Activated naive CD8-positive, alpha-beta T cell (primary cell): ENCODE measurements around the gene SPDYE2.
"Not testable (repeated sequence)": the region's sequence is repeated elsewhere in the genome, so short reads cannot be mapped to it uniquely, and the experiment has no call there.

Experiments used
- H3K27ac Mint-ChIP-seq: one replicate; pipeline ENCODE4 v1.8.0; 2021; ENCODE audit warnings: mixed read lengths
- H3K27me3 Mint-ChIP-seq: one replicate; pipeline ENCODE4 v1.8.0; 2021; ENCODE audit warnings: mixed read lengths
- H3K36me3 Mint-ChIP-seq: one replicate; pipeline ENCODE4 v1.8.0; 2021; ENCODE audit warnings: mixed read lengths
- H3K4me1 Mint-ChIP-seq: one replicate; pipeline ENCODE4 v1.8.0; 2021; ENCODE audit warnings: low read depth, mixed read lengths
- H3K4me3 Mint-ChIP-seq: one replicate; pipeline ENCODE4 v1.8.0; 2021; ENCODE audit warnings: mild to moderate bottlenecking, mixed read lengths
- H3K9me3 Mint-ChIP-seq: one replicate; pipeline ENCODE4 v1.8.0; 2021; ENCODE audit warnings: low read depth, mixed read lengths

SPDYE2 gene

DNA sequence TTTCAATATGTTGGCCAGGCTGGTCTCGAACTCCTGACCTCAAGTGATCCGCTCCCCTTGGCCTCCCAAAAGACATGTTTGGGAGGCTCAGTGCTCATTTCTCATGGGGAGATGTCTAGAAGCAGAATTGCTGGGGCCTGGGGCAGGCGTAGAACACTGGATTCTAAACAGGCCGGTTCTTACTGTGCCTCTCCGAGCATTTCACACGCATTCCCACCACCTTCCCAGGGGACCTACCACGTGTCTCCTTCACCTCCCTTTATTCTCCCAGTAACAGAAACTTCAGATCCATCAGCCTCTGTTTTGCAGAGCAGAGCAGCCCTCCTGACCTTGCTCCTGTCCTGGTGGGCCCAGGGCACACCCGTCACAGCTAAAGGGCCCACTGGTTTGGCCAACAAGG is 23.8 kb upstream of the SPDYE2 start:
- not testable (repeated sequence) for H3K9me3 Mint-ChIP-seq, H3K4me3 Mint-ChIP-seq, H3K27me3 Mint-ChIP-seq, H3K27ac Mint-ChIP-seq, H3K36me3 Mint-ChIP-seq, H3K4me1 Mint-ChIP-seq

DNA sequence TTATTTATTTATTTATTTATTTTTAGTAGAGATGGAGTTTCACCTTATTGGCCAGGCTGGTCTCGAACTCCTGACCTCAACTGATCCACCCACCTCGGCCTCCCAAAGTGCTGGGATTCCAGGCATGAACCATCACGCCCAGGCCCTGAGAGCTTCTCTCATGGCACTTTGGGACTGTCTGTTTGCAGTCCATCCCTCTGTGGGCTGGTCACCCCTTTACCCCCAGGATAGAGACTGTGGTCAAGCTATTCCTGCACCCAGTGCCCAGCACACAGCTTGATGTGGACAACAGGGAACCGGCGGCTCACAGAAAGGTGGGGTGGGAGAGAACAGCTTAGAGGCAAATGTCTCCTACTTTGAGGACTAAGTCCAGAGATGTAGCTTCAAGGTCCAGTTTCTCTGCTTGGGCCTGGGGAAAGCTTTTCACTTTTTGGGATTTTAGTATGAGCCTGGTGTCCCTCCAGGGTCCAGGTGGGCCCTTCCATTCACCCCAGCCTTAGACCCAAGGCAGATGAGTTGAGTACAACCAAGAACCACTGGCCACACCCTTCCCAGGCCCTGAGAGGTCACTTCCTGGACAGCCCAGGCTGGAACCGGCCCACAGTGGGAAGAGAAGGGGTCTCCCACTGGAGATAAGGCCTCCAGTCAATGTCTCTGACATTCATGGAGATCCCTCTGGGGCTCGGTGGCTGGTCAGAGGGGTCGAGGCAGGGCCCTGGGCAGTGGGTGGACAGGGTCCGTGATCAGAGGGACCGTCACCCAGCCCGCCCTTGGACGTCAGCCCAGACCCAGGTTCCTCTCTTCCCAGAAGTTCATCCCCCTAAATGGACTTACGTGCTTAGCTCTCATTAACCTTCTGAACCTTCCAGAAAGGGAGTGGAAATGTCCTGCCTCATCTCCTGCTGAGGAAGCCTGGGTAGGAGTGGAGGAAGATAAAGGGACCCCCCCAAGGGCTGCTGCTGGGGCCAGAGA is 22.9 kb upstream of the SPDYE2 start:
- not testable (repeated sequence) for H3K9me3 Mint-ChIP-seq, H3K4me1 Mint-ChIP-seq, H3K27ac Mint-ChIP-seq, H3K36me3 Mint-ChIP-seq, H3K27me3 Mint-ChIP-seq, H3K4me3 Mint-ChIP-seq

- H3K4me3 Mint-ChIP-seq, H3K4me1 Mint-ChIP-seq, H3K27me3 Mint-ChIP-seq, H3K9me3 Mint-ChIP-seq, H3K27ac Mint-ChIP-seq, H3K36me3 Mint-ChIP-seq: not testable (repeated sequence)
These were observed 19.4 kb upstream of the SPDYE2 start for GRCh38 chr7:102531583-102531982.

GRCh38 chr7:102532127-102532526 is 18.9 kb upstream of the SPDYE2 start:
- not testable (repeated sequence) for H3K27me3 Mint-ChIP-seq, H3K4me1 Mint-ChIP-seq, H3K4me3 Mint-ChIP-seq, H3K9me3 Mint-ChIP-seq, H3K27ac Mint-ChIP-seq, H3K36me3 Mint-ChIP-seq

DNA sequence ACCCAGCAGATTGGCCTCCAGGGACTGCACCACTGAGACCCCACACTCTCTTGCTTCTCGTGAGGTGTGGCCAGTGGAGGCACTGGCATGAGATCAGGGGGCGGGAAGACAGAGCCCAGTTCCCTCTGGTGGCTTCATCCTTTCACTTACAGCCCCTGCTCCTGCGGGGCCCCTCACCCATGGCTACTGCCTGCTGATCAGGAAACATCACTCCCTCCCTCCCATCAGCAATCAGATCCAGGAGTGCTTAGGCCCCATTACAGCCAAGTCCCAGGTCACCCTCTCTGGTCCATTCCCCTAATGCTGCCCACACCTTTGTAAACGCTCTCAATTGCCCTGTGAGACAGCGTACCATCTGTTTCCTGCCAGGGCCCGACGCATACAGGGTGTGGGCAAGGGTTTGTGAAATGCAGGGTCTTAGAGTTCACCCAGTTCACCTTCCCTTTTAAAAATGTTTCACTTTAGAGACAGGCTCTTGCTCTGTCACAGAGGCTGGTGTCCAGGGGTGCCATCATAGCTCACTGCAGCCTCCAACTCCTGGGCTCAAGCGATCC is 15.9 kb upstream of the SPDYE2 start:
- H3K9me3 Mint-ChIP-seq, H3K36me3 Mint-ChIP-seq, H3K4me3 Mint-ChIP-seq, H3K27me3 Mint-ChIP-seq, H3K4me1 Mint-ChIP-seq, H3K27ac Mint-ChIP-seq: not testable (repeated sequence)

DNA sequence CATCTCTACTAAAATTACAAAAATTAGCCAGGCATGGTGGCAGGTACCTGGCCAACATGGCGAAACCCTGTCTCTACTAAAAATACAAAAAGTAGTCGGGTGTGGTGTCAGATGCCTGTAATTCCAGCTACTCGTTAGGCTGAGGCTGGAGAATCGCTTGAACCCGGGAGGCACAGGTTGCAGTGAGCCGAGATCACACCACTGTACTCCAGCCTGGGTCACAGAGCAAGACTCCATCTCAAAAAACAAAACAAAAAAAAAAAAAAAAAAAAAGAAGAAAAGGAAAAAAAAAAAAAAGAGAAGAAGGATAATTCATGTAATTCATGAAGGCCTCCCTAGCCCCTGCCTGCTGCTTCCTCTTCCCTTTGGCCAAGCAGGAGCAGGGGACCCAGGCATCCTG is 10.4 kb upstream of the SPDYE2 start:
- H3K4me3 Mint-ChIP-seq, H3K27me3 Mint-ChIP-seq: not testable (repeated sequence)

DNA sequence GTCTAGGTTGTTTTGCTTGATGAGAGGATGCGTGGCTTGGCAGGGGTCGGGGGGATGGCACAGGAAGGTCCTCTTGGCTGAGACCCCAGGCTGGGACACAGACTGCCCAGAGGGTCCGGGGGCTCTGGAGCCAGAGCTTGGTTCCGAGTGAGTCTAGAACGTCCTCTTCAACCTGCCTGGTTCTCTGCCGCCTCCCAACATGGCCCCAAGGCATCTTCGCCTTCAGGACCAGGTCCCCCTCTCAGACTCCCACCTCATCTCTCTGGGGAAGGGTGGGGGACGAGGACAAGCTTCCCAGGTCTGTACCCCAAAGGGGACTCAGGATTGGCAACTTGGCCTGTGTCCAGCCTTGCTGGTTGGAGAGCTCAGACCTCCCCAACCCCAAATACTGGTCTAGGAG is 8.9 kb upstream of the SPDYE2 start:
- H3K27me3 Mint-ChIP-seq, H3K4me1 Mint-ChIP-seq, H3K9me3 Mint-ChIP-seq, H3K4me3 Mint-ChIP-seq, H3K27ac Mint-ChIP-seq, H3K36me3 Mint-ChIP-seq: not testable (repeated sequence)

More for the DNA sequence above, 10.4 kb upstream of the SPDYE2 start:
- H3K27ac Mint-ChIP-seq, H3K9me3 Mint-ChIP-seq, H3K4me1 Mint-ChIP-seq, H3K36me3 Mint-ChIP-seq: not testable (repeated sequence)

GRCh38 chr7:102542771-102543170 is 8.3 kb upstream of the SPDYE2 start:
- H3K36me3 Mint-ChIP-seq, H3K4me3 Mint-ChIP-seq, H3K27ac Mint-ChIP-seq, H3K9me3 Mint-ChIP-seq, H3K27me3 Mint-ChIP-seq, H3K4me1 Mint-ChIP-seq: not testable (repeated sequence)

- H3K27ac Mint-ChIP-seq, H3K36me3 Mint-ChIP-seq, H3K4me3 Mint-ChIP-seq, H3K27me3 Mint-ChIP-seq, H3K9me3 Mint-ChIP-seq, H3K4me1 Mint-ChIP-seq: not testable (repeated sequence)
These were observed 7.4 kb upstream of the SPDYE2 start, which contains the start of gene UPK3BL2 for GRCh38 chr7:102543596-102543995. TSS of gene UPK3BL2 (minus strand) at chr7:102543696. CDS start at chr7:102543636, 60 bp downstream.

DNA sequence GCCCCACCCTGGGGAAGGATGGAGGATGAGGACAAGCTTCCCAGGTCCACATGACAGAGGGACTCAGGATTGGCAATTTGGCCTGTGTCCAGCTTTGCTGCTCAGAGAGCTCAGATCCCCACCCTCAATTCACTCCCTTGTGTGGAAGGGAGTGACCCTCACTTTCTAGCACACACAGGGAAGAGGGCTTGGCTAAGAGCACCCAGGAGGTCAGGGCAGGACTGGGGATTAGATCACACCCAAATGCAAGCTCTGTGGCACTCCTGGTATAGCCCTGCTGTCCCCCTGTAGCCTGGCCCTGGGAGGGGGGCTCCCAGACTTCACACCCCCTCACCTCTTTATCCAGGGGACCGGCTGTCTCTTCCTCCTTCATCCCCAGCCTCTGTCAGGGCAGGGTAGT is 6.7 kb upstream of the SPDYE2 start:
- H3K9me3 Mint-ChIP-seq, H3K27ac Mint-ChIP-seq, H3K4me1 Mint-ChIP-seq, H3K4me3 Mint-ChIP-seq, H3K36me3 Mint-ChIP-seq, H3K27me3 Mint-ChIP-seq: not testable (repeated sequence)

DNA sequence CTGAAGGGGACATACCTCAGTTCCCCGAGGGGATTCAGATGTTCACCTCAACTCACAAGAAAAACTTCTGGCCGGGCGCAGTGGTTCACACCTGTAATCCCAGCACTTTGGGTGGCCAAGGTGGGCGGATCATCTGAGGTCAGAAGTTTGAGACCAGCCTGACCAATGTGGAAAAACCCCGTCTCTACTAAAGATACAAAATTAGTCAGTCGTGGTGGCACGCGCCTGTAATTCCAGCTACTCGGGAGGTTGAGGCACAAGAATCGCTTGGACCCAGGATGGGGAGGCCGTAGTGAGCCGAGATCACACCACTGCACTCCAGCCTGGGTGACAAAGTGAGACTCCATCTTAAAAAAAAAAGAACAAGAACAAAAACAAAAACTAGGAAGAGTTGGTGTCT is 5.7 kb upstream of the SPDYE2 start:
- H3K27me3 Mint-ChIP-seq, H3K4me3 Mint-ChIP-seq, H3K9me3 Mint-ChIP-seq, H3K36me3 Mint-ChIP-seq, H3K27ac Mint-ChIP-seq, H3K4me1 Mint-ChIP-seq: not testable (repeated sequence)

GRCh38 chr7:102546353-102546752 is 4.7 kb upstream of the SPDYE2 start:
- H3K4me3 Mint-ChIP-seq, H3K9me3 Mint-ChIP-seq, H3K4me1 Mint-ChIP-seq, H3K27me3 Mint-ChIP-seq, H3K27ac Mint-ChIP-seq, H3K36me3 Mint-ChIP-seq: not testable (repeated sequence)

- H3K27me3 Mint-ChIP-seq, H3K4me1 Mint-ChIP-seq, H3K36me3 Mint-ChIP-seq, H3K27ac Mint-ChIP-seq, H3K9me3 Mint-ChIP-seq, H3K4me3 Mint-ChIP-seq: not testable (repeated sequence)
These were observed 17.6 kb downstream of the SPDYE2 start for GRCh38 chr7:102568620-102569019.

DNA sequence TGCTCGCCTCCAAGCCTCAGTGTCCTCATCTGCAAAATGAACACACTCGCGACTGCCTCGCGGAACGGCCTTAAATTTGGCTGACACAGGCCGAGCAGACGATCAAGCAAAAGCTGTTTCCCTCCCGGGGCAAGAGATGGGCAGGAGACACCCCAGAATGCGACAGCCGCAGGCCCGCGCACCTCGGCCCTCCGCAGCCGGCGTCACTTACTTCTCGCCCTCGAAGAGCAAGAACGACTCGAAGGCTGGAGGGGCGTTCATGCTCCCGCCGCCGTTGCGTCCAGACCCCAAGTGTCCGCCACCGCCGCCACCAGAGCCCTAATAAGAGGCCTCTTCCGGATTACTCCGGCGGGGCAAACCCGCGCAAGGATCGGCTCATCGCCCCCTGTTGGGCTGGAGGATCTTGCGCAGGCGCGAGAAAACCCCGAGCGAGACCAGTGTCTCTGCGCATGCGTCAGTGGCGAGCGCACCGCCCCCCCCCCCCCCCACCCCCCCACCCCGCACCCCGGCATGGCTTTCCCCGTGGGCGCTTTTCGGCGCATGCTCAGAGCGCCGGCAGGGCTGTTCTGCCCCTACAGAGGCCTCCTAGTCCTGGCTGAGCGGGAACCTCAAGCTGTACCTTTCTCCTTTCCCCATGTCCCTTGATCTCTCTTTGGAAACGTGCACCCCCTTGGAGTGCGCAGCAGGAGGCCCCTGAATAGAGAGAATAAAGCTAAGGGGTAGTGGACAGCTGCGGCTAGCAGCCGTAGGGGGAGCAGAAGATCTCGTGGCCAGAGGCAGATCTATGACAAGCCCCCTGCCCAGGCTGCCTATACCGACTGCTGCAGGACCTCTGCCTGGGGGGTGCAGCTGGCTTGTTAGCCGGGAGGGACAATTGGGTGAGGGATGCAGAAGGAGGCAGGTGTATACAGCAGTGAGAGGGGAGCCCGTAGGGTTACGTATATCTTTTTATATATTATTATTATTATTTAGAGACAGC is 21.5 kb downstream of the SPDYE2 start, which contains the start of gene POLR2J3:
TSS of gene POLR2J3 (minus strand) at position 323 of the 979 bp plus-strand sequence. CDS start at position 261, 62 bp downstream.
- not testable (repeated sequence) for H3K36me3 Mint-ChIP-seq, H3K27me3 Mint-ChIP-seq, H3K4me1 Mint-ChIP-seq, H3K9me3 Mint-ChIP-seq
- peak within 1 kb of the TSS; percentile 85 for H3K27ac Mint-ChIP-seq
- peak within 1 kb of the TSS; percentile 91 for H3K4me3 Mint-ChIP-seq

- H3K4me1 Mint-ChIP-seq, H3K4me3 Mint-ChIP-seq, H3K27me3 Mint-ChIP-seq, H3K36me3 Mint-ChIP-seq, H3K27ac Mint-ChIP-seq, H3K9me3 Mint-ChIP-seq: not testable (repeated sequence)
These were observed 23.6 kb downstream of the SPDYE2 start for GRCh38 chr7:102574607-102575006.
